HFFc6 (cell line): Measurements from ENCODE around the gene CARD10. TPM values are rescaled to one million over a fixed set of nuclear protein-coding genes. Genes with fewer than 3 reads are reported as not detected.

ENCODE experiments used
- DNase-seq: peaks from one replicate; pipeline ENCODE4 v3.0.0-alpha.2; 2018
- H3K27ac Mint-ChIP-seq: 2 replicates; pipeline ENCODE4 v1.8.0; 2020; ENCODE audit warnings: mild to moderate bottlenecking, mixed read lengths
- H3K27me3 Mint-ChIP-seq: 2 replicates; pipeline ENCODE4 v1.8.0; 2021; ENCODE audit warnings: mild to moderate bottlenecking, moderate library complexity, mixed read lengths; ENCODE audit not compliant: insufficient read depth
- H3K36me3 Mint-ChIP-seq: 2 replicates; pipeline ENCODE4 v1.8.0; 2021; ENCODE audit warnings: low read depth, mixed read lengths
- H3K4me1 Mint-ChIP-seq: 2 replicates; pipeline ENCODE4 v1.8.0; 2020; ENCODE audit warnings: low read depth, mixed read lengths
- H3K4me3 Mint-ChIP-seq: 2 replicates; pipeline ENCODE4 v1.8.0; 2020; ENCODE audit warnings: mild to moderate bottlenecking, moderate library complexity, mixed read lengths
- H3K9me3 Mint-ChIP-seq: 2 replicates; pipeline ENCODE4 v1.8.0; 2020; ENCODE audit warnings: mild to moderate bottlenecking, mixed read lengths
- long read RNA-seq: library from polyadenylated mRNA; unstranded; transcript quantifications from one replicate; pipeline ENCODE4 v2.0.0, GENCODE V29; 2019
- total RNA-seq, 6 experiments: library from RNA; stranded (reverse); fragmentation: NEBNext Ultra II Directional; extraction: Animal tissue kit (Norgen Biotek cat#: 25700); gene quantifications; 2 replicates in 1 of 6; 3 replicates in 5 of 6; pipeline ENCODE4 v1.2.3, GENCODE V29; 2021
- TF ChIP-seq, protein P1 (sequence below): fragments of 200-600 bp; sonication (generic); IDR thresholded peaks from 2 replicates; pipeline ENCODE4 v1.5.0; 2021; ENCODE audit warnings: antibody characterized with exemption, mild to moderate bottlenecking

CARD10 gene
- 1 to 10 TPM; 4.4 to 5.6 (median 4.8) TPM for total RNA-seq
- long read RNA-seq, partial matches to known transcripts = 0 of 1 reads
- long read RNA-seq, other reads (novel, unspliced or antisense) = 0 of 1 reads

GRCh38 chr22:37519268-37520195, at the start of gene CARD10:
Gene CARD10, minus strand, starts transcription at chr22:37519415. Its CDS starts 215 bp downstream, at chr22:37519200.
- TF ChIP-seq, protein P1, sequence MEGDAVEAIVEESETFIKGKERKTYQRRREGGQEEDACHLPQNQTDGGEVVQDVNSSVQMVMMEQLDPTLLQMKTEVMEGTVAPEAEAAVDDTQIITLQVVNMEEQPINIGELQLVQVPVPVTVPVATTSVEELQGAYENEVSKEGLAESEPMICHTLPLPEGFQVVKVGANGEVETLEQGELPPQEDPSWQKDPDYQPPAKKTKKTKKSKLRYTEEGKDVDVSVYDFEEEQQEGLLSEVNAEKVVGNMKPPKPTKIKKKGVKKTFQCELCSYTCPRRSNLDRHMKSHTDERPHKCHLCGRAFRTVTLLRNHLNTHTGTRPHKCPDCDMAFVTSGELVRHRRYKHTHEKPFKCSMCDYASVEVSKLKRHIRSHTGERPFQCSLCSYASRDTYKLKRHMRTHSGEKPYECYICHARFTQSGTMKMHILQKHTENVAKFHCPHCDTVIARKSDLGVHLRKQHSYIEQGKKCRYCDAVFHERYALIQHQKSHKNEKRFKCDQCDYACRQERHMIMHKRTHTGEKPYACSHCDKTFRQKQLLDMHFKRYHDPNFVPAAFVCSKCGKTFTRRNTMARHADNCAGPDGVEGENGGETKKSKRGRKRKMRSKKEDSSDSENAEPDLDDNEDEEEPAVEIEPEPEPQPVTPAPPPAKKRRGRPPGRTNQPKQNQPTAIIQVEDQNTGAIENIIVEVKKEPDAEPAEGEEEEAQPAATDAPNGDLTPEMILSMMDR = no peak

GRCh38 chr22:37568448-37569008, 49.3 kb upstream of the CARD10 start:
- TF ChIP-seq, protein P1 = no peak
- no peaks in the 10 kb centered on the region for H3K9me3 Mint-ChIP-seq
- H3K27ac Mint-ChIP-seq = no peak overlapping the region
- DNase-seq = no peak
- peaks cover 20% of the 10 kb centered on the region for H3K4me1 Mint-ChIP-seq
- peaks cover 10% of the 10 kb centered on the region for H3K36me3 Mint-ChIP-seq
- H3K27me3 Mint-ChIP-seq = peaks cover 12% of the 10 kb centered on the region
- H3K4me3 Mint-ChIP-seq = no peak overlapping the region

More at GRCh38 chr22:37519268-37520195, at the start of gene CARD10:
- H3K4me1 Mint-ChIP-seq = peaks cover 7% of the 10 kb centered on the region
- H3K27me3 Mint-ChIP-seq = peaks cover 7% of the 10 kb centered on the region
- peaks cover 6% of the 10 kb centered on the region for H3K36me3 Mint-ChIP-seq
- peak within 1 kb of the TSS; percentile 83 for H3K4me3 Mint-ChIP-seq
- H3K27ac Mint-ChIP-seq = peak within 1 kb of the TSS; percentile 35; the same call in 1 of the 2 replicates
- H3K9me3 Mint-ChIP-seq = no peaks in the 10 kb centered on the region
- no peak for DNase-seq

GRCh38 chr22:37568012-37568411, 48.8 kb upstream of the CARD10 start:
- no peak for DNase-seq
- H3K27me3 Mint-ChIP-seq = peaks cover 15% of the 10 kb centered on the region
- TF ChIP-seq, protein P1 = no peak
- no peak overlapping the region for H3K27ac Mint-ChIP-seq
- no peaks in the 10 kb centered on the region for H3K9me3 Mint-ChIP-seq
- H3K36me3 Mint-ChIP-seq = peaks cover 15% of the 10 kb centered on the region
- H3K4me3 Mint-ChIP-seq = no peak overlapping the region
- peaks cover 25% of the 10 kb centered on the region for H3K4me1 Mint-ChIP-seq

DNA sequence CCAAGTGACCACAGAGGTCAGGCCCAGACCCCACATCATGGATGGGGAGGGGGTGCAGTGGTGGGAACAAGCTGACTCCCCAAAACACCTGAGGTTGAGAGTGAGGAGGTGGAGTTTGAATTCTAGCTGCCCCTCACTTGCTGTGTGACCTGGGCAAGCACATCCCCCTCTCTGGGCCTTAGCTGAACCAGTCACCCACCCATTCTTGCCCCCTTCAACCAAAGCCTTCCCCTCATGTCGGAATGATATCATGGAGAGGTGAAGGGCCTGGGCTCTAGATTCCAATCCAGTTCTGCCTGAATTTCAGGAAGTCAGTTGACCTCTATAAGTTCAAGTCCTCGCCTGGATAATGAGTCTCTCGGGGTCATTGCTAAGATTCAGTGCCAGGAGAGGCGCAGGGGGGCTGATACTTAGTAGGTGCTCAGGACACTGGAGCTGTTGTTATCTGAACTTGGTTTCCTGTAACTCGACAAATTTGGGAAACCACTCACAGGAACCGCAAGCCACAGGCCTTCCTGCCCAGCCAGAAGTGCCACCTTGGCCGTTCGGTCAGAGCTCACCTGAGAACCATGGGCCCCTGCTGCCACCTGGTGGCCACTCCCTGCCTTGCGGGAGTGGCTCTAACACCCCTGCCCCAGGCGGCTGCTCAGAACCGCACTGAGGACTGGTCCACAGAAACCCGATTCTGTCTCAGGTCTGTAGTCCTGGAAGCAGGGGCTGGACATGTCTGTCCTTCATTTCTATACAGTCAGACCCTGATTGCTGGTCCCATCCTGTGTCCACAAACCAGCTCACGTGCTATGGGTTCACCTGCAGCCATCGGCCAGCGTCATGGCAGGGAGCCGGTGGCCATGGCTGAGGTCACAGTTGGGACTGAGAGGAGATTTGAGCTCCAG, 47.9 kb upstream of the CARD10 start:
- Mint-ChIP-seq H3K27me3 (peaks cover 15% of the 10 kb centered on the region), H3K27ac (peak overlapping the region; percentile 65), H3K36me3 (peaks cover 19% of the 10 kb centered on the region), H3K4me1 (peaks cover 34% of the 10 kb centered on the region), H3K9me3 (no peaks in the 10 kb centered on the region), H3K4me3 (no peak overlapping the region)
- TF ChIP-seq, protein P1 = peak; percentile 96
- no peak for DNase-seq

- Mint-ChIP-seq H3K4me1 (peaks cover 39% of the 10 kb centered on the region), H3K27ac (no peak overlapping the region), H3K4me3 (no peak overlapping the region), H3K27me3 (peaks cover 15% of the 10 kb centered on the region), H3K36me3 (peaks cover 22% of the 10 kb centered on the region), H3K9me3 (no peaks in the 10 kb centered on the region)
- TF ChIP-seq, protein P1 = no peak
- DNase-seq = no peak
Observed at GRCh38 chr22:37566329-37566837, 47.2 kb upstream of the CARD10 start.
